IMR-90 (cell line): ENCODE measurements around the gene ERAP2. TPM values are rescaled to one million over a fixed set of nuclear protein-coding genes. Genes with fewer than 3 reads are reported as not detected.

ENCODE experiments used
- ATAC-seq: fragments of 200-7000 bp; cut with Tn5 transposase; 2 replicates; pipeline ENCODE4 v1.9.1; 2020; ENCODE audit warnings: low read depth, mild to moderate bottlenecking, moderate library complexity
- BruUV-seq: library from RNA; stranded (reverse); fragments of 400-500 nt; replicated peaks from 2 replicates; lab custom pipeline; 2021; lab: Mats Ljungman, UMichigan
- CTCF ChIA-PET: fragments of 300-600 bp; formaldehyde crosslinking; extraction: SDS; loops from one replicate; lab custom pipeline; 2021; ENCODE audit warnings: antibody characterized with exemption; lab: Yijun Ruan, JAX
- POLR2A ChIA-PET: fragments of 300-600 bp; sonication (Branson Sonifier 250); formaldehyde crosslinking; loops from one replicate; lab custom pipeline; 2022; ENCODE audit warnings: antibody characterized with exemption; ENCODE audit not compliant: unreplicated experiment; lab: Charles Lee
- DNase-seq: peaks from one replicate; pipeline ENCODE4 v3.0.0; 2013
- H2AFZ ChIP-seq: replicated peaks from 2 replicates; pipeline ENCODE3; 2013; ENCODE audit warnings: low read length, mild to moderate bottlenecking; ENCODE audit not compliant: poor library complexity
- H2AK5ac ChIP-seq: 2 replicates; pipeline ENCODE4 v1.6.1; 2013; ENCODE audit warnings: low read depth, low read length, inconsistent platforms
- H2AK9ac ChIP-seq: replicated peaks from 2 replicates; pipeline ENCODE3; 2013; ENCODE audit warnings: mild to moderate bottlenecking, low read depth, low read length, moderate library complexity; ENCODE audit not compliant: poor library complexity
- H2BK120ac ChIP-seq: 2 replicates; pipeline ENCODE4 v1.6.1; 2013; ENCODE audit warnings: low read depth, low read length, inconsistent platforms
- H2BK15ac ChIP-seq: 3 replicates; pipeline ENCODE4 v1.6.1; 2013; ENCODE audit warnings: low read depth, low read length, inconsistent platforms
- H2BK20ac ChIP-seq: 2 replicates; pipeline ENCODE4 v1.6.1; 2013; ENCODE audit warnings: low read depth, mild to moderate bottlenecking, inconsistent platforms, low read length, moderate library complexity
- H2BK5ac ChIP-seq: 2 replicates; pipeline ENCODE4 v1.6.1; 2013; ENCODE audit warnings: mild to moderate bottlenecking, low read depth, low read length, inconsistent platforms; ENCODE audit not compliant: poor library complexity, severe bottlenecking
- H3K14ac ChIP-seq: replicated peaks from 2 replicates; pipeline ENCODE4 v1.6.1; 2013; ENCODE audit warnings: low read depth, low read length, inconsistent platforms
- H3K18ac ChIP-seq: 2 replicates; pipeline ENCODE4 v1.6.1; 2013; ENCODE audit warnings: low read depth, low read length, control low read depth
- H3K23ac ChIP-seq: 2 replicates; pipeline ENCODE4 v1.6.1; 2013; ENCODE audit warnings: low read depth, low read length, inconsistent platforms
- H3K27ac ChIP-seq: 2 replicates; pipeline ENCODE4 v1.5.1; 2013; ENCODE audit warnings: mild to moderate bottlenecking, control low read depth, low read length; ENCODE audit not compliant: insufficient read depth
- H3K27me3 ChIP-seq: 2 replicates; pipeline ENCODE4 v1.6.1; 2013; ENCODE audit warnings: low read length; ENCODE audit not compliant: control insufficient read depth, insufficient read depth
- H3K36me3 ChIP-seq: 2 replicates; pipeline ENCODE4 v1.6.1; 2013; ENCODE audit warnings: low read length, mixed read lengths; ENCODE audit not compliant: control insufficient read depth, insufficient read depth
- H3K4ac ChIP-seq: 2 replicates; pipeline ENCODE4 v1.6.1; 2013; ENCODE audit warnings: low read depth, low read length, inconsistent platforms
- H3K4me1 ChIP-seq: 2 replicates; pipeline ENCODE4 v1.6.1; 2013; ENCODE audit warnings: low read length, mixed read lengths; ENCODE audit not compliant: control insufficient read depth, insufficient read depth
- H3K4me2 ChIP-seq: 2 replicates; pipeline ENCODE4 v1.6.1; 2013; ENCODE audit warnings: low read depth, mild to moderate bottlenecking, control low read depth, low read length, moderate library complexity
- H3K4me3 ChIP-seq: 2 replicates; pipeline ENCODE4 v1.5.1; 2013; ENCODE audit warnings: low read depth, mild to moderate bottlenecking, control low read depth, low read length, moderate library complexity; ENCODE audit not compliant: insufficient read depth
- H3K56ac ChIP-seq: 2 replicates; pipeline ENCODE4 v1.6.1; 2013; ENCODE audit warnings: low read length, inconsistent platforms; ENCODE audit not compliant: insufficient read depth; ENCODE audit errors: extremely low read depth
- H3K79me1 ChIP-seq, 2 experiments: 2 replicates each; pipeline ENCODE4 v1.6.1; 2013; ENCODE audit warnings: low read length in 2 of 2, inconsistent platforms in 1 of 2, low read depth in 1 of 2
- H3K9ac ChIP-seq: 2 replicates; pipeline ENCODE4 v1.6.1; 2013; ENCODE audit warnings: low read depth, low read length, control low read depth
- H3K9me1 ChIP-seq: 2 replicates; pipeline ENCODE4 v1.6.1; 2013; ENCODE audit warnings: low read length, inconsistent platforms; ENCODE audit not compliant: insufficient read depth
- H3K9me3 ChIP-seq: 2 replicates; pipeline ENCODE4 v1.6.1; 2013; ENCODE audit warnings: low read length; ENCODE audit not compliant: control insufficient read depth, insufficient read depth
- H4K20me1 ChIP-seq: 2 replicates; pipeline ENCODE4 v1.6.1; 2013; ENCODE audit warnings: low read length, inconsistent platforms; ENCODE audit not compliant: insufficient read depth
- H4K5ac ChIP-seq: 2 replicates; pipeline ENCODE4 v1.6.1; 2013; ENCODE audit warnings: mild to moderate bottlenecking, low read depth, low read length, control low read depth
- H4K8ac ChIP-seq, 2 experiments: 2 replicates each; pipeline ENCODE4 v1.6.1; 2013; ENCODE audit warnings: low read depth in 2 of 2, low read length in 2 of 2, control low read depth in 1 of 2, inconsistent platforms in 1 of 2
- H4K91ac ChIP-seq: 2 replicates; pipeline ENCODE4 v1.6.1; 2013; ENCODE audit warnings: low read depth, low read length, inconsistent platforms; ENCODE audit not compliant: insufficient read depth
- BHLHE40 ChIP-seq: fragments of 150-350 bp; IDR thresholded peaks from 2 replicates; pipeline ENCODE4 v1.6.1; 2016; ENCODE audit warnings: mild to moderate bottlenecking, low read depth, low read length
- CEBPB ChIP-seq: IDR thresholded peaks from 2 replicates; pipeline ENCODE4 v1.6.1; 2012; ENCODE audit warnings: low read depth, low read length, improper control_type of control experiment
- CHD1 ChIP-seq: IDR thresholded peaks from 2 replicates; pipeline ENCODE4 v1.6.1; 2012; ENCODE audit warnings: low read depth, low read length, improper control_type of control experiment
- FOS ChIP-seq: fragments of 150-350 bp; IDR thresholded peaks from 2 replicates; pipeline ENCODE4 v1.6.1; 2016; ENCODE audit warnings: low read depth, low read length
- MAFK ChIP-seq: IDR thresholded peaks from 2 replicates; pipeline ENCODE4 v1.6.1; 2012; ENCODE audit warnings: low read depth, low read length, improper control_type of control experiment
- MAZ ChIP-seq: IDR thresholded peaks from 2 replicates; pipeline ENCODE4 v1.6.1; 2012; ENCODE audit warnings: low read depth, mild to moderate bottlenecking, low read length, improper control_type of control experiment, moderate library complexity, borderline replicate concordance
- MXI1 ChIP-seq: IDR thresholded peaks from 2 replicates; pipeline ENCODE4 v1.6.1; 2012; ENCODE audit warnings: low read depth, mild to moderate bottlenecking, low read length, moderate library complexity, borderline replicate concordance
- NFE2L2 ChIP-seq: fragments of 150-350 bp; IDR thresholded peaks from 2 replicates; pipeline ENCODE4 v1.6.1; 2016; ENCODE audit warnings: low read depth, mild to moderate bottlenecking, low read length
- POLR2A ChIP-seq: IDR thresholded peaks from 2 replicates; pipeline ENCODE4 v1.6.1; 2012; ENCODE audit warnings: mild to moderate bottlenecking, low read depth, low read length
- RAD21 ChIP-seq: IDR thresholded peaks from 2 replicates; pipeline ENCODE4 v1.6.1; 2012; ENCODE audit warnings: low read length, improper control_type of control experiment
- RCOR1 ChIP-seq: IDR thresholded peaks from 2 replicates; pipeline ENCODE4 v1.6.1; 2012; ENCODE audit warnings: mild to moderate bottlenecking, low read length, improper control_type of control experiment; ENCODE audit not compliant: insufficient replicate concordance
- RFX5 ChIP-seq: IDR thresholded peaks from 2 replicates; pipeline ENCODE4 v1.8.0; 2012; ENCODE audit warnings: low read depth, mild to moderate bottlenecking, low read length, moderate library complexity
- SMC3 ChIP-seq: fragments of 150-350 bp; IDR thresholded peaks from 2 replicates; pipeline ENCODE4 v1.6.1; 2016; ENCODE audit warnings: low read depth, mild to moderate bottlenecking, antibody characterized with exemption, low read length, moderate library complexity
- WGBS, 2 experiments: methylation state at CpG; one replicate each; pipeline versions ENCODE4 v1.1.5 to v1.1.7; 2013; ENCODE audit warnings: missing lambda C conversion rate in 2 of 2; ENCODE audit not compliant: insufficient read length in 1 of 2; ENCODE audit errors: extremely low coverage in 2 of 2; 5-methylcytosine and 5-hydroxymethylcytosine counted together
- dilution Hi-C: fragments of 300-500 bp; cut with HindIII; formaldehyde crosslinking; loops from one replicate; pipeline ENCODE4 v1.14.3; 2018; ENCODE audit warnings: low sequenced_read_pairs; ENCODE audit not compliant: unreplicated experiment
- in situ Hi-C: fragments of 300-500 bp; cut with MboI; formaldehyde crosslinking; loops from 3 replicates; pipeline ENCODE4 v1.14.3; 2019; ENCODE audit warnings: low sequenced_read_pairs, inconsistent platforms, mixed read lengths
- intact Hi-C: fragments of 100-400 bp; cut with micrococcal nuclease; formaldehyde crosslinking; loops from 2 replicates; pipeline ENCODE4 v1.10.0; 2022
- polyA plus RNA-seq, 3 experiments: library from polyadenylated mRNA; depleted of rRNA; stranded (reverse); fragments of >200 nt; gene quantifications; 2 replicates each; pipeline ENCODE4 v1.2.3, GENCODE V29; 2012; ENCODE audit warnings: low replicate concordance in 1 of 3
- total RNA-seq: library from RNA; depleted of rRNA; stranded (reverse); fragments of >200 nt; gene quantifications from 2 replicates; pipeline ENCODE4 v1.2.3, GENCODE V29; 2012
- TF ChIP-seq, protein P1 (sequence below): fragments of 150-350 bp; IDR thresholded peaks from 2 replicates; pipeline ENCODE4 v1.6.1; 2017; ENCODE audit warnings: mild to moderate bottlenecking, antibody characterized with exemption, low read length, low read depth
- TF ChIP-seq, protein P2 (sequence below): fragments of 150-350 bp; IDR thresholded peaks from 2 replicates; pipeline ENCODE4 v1.6.1; 2016; ENCODE audit warnings: low read depth, mild to moderate bottlenecking, low read length, moderate library complexity, borderline replicate concordance
- TF ChIP-seq, protein P3 (sequence below): conservative IDR thresholded peaks from 2 replicates; pipeline ENCODE4 v1.5.1; 2012; ENCODE audit warnings: mild to moderate bottlenecking, low read depth, low read length, improper control_type of control experiment

The ERAP2 gene
- total and polyA plus RNA-seq, 2 of the 4 experiments (the other 2 are of a cell fraction): 10.6 to 21.3 TPM

DNA sequence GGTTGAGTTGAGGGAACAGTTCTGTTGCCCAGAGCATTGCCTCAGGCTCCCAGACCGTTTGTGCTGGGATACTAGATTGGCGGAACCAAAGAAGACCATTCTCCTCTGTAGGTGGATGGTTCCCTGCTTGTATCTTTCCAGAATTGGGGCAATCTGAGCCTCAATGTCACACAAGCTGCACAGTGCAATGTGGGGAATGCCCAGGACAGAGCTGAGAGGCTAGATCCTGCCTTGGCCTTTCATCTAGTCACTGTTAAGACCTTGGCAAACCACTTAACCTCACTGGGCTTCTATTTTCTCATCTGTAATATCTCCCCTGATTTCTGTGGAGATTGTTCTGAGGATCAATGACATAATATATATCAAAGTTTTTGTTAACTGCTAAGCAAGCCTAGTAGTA, 16.9 kb upstream of the ERAP2 start:
- Histone ChIP-seq H3K9me1 (no peaks in the 10 kb centered on the region; the same call in 1 of the 2 replicates), H3K4me3 (no peak overlapping the region), H3K9me3 (no peaks in the 10 kb centered on the region), H2AFZ (no peak overlapping the region), H4K91ac (no peak overlapping the region), H3K79me1 (no peaks in the 10 kb centered on the region), H3K4me2 (no peak overlapping the region), H3K27me3 (no peaks in the 10 kb centered on the region), H3K4ac (no peak overlapping the region), H3K27ac (no peak overlapping the region), H3K56ac (no peak overlapping the region), H3K14ac (no peak overlapping the region), H2AK5ac (no peak overlapping the region), H3K36me3 (no peaks in the 10 kb centered on the region), H4K5ac (no peak overlapping the region), H2BK20ac (no peak overlapping the region), H4K8ac (no peak overlapping the region), H2BK120ac (no peak overlapping the region), H3K18ac (no peak overlapping the region), H3K9ac (no peak overlapping the region), H4K20me1 (no peaks in the 10 kb centered on the region), H3K4me1 (0 out of 2 replicates have a peak, but pooled peaks cover 3% of the 10 kb centered on the region), H2BK5ac (no peak overlapping the region), H3K23ac (no peak overlapping the region), H2AK9ac (no peak overlapping the region), H2BK15ac (no peak overlapping the region)
- TF ChIP-seq RAD21: no peak
- TF ChIP-seq, protein P1, sequence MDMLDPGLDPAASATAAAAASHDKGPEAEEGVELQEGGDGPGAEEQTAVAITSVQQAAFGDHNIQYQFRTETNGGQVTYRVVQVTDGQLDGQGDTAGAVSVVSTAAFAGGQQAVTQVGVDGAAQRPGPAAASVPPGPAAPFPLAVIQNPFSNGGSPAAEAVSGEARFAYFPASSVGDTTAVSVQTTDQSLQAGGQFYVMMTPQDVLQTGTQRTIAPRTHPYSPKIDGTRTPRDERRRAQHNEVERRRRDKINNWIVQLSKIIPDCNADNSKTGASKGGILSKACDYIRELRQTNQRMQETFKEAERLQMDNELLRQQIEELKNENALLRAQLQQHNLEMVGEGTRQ: no peak
- no peak for TF ChIP-seq FOS
- TF ChIP-seq RCOR1: no peak
- TF ChIP-seq MAZ: no peak
- TF ChIP-seq, protein P2, sequence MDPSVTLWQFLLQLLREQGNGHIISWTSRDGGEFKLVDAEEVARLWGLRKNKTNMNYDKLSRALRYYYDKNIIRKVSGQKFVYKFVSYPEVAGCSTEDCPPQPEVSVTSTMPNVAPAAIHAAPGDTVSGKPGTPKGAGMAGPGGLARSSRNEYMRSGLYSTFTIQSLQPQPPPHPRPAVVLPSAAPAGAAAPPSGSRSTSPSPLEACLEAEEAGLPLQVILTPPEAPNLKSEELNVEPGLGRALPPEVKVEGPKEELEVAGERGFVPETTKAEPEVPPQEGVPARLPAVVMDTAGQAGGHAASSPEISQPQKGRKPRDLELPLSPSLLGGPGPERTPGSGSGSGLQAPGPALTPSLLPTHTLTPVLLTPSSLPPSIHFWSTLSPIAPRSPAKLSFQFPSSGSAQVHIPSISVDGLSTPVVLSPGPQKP: no peak
- no peak for TF ChIP-seq SMC3
- TF ChIP-seq BHLHE40: no peak
- TF ChIP-seq NFE2L2: no peak
- TF ChIP-seq, protein P3, sequence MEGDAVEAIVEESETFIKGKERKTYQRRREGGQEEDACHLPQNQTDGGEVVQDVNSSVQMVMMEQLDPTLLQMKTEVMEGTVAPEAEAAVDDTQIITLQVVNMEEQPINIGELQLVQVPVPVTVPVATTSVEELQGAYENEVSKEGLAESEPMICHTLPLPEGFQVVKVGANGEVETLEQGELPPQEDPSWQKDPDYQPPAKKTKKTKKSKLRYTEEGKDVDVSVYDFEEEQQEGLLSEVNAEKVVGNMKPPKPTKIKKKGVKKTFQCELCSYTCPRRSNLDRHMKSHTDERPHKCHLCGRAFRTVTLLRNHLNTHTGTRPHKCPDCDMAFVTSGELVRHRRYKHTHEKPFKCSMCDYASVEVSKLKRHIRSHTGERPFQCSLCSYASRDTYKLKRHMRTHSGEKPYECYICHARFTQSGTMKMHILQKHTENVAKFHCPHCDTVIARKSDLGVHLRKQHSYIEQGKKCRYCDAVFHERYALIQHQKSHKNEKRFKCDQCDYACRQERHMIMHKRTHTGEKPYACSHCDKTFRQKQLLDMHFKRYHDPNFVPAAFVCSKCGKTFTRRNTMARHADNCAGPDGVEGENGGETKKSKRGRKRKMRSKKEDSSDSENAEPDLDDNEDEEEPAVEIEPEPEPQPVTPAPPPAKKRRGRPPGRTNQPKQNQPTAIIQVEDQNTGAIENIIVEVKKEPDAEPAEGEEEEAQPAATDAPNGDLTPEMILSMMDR: no peak
- TF ChIP-seq MXI1: no peak
- no peak for TF ChIP-seq POLR2A
- no peak for TF ChIP-seq MAFK
- TF ChIP-seq CHD1: no peak
- TF ChIP-seq CEBPB: no peak
- no peak for TF ChIP-seq RFX5
- dilution Hi-C loops: no loop called here
- WGBS, 2 experiments: 86% methylated on average over 1 of the region's 2 CpGs; no CpG with 5 or more reads in 1 of the 2 experiments
- in situ Hi-C loops: no loop called here
- DNase-seq: no peak
- intact Hi-C loops: no loop called here
- BruUV-seq: no TSS peak
- ATAC-seq: no peak
- CTCF ChIA-PET: no interaction called here
- POLR2A ChIA-PET: no interaction called here
